Psoas muscle (tissue), 8 donors: Measurements from ENCODE around the gene DDX25. TPM values are rescaled to one million over a fixed set of nuclear protein-coding genes. Genes with fewer than 3 reads are reported as not detected.

Source experiments
- ATAC-seq, 4 donors: fragments of 200-7000 bp; cut with Tn5 transposase; one replicate each; pipeline ENCODE4 v1.9.1; 2020; ENCODE audit warnings: moderate library complexity in 3 of 4, mild to moderate bottlenecking in 2 of 4
- DNase-seq, 2 donors: peaks; one replicate each; pipeline ENCODE4 v3.0.0-alpha.2; 2020
- H3K27ac ChIP-seq: fragments of 200-600 bp; one replicate; pipeline ENCODE4 v1.8.0; 2022
- H3K27me3 ChIP-seq, 3 donors: fragments of 200-600 bp in 1 of 3; one replicate each; pipeline versions ENCODE4 v1.6.1 to v1.8.0; 2013 to 2022; ENCODE audit warnings: low read length in 2 of 3, mild to moderate bottlenecking in 2 of 3, moderate library complexity in 1 of 3; ENCODE audit not compliant: insufficient read depth in 3 of 3
- H3K36me3 ChIP-seq, 2 donors: fragments of 200-600 bp in 1 of 2; one replicate each; pipeline versions ENCODE4 v1.6.1 to v1.8.0; 2013 to 2022; ENCODE audit warnings: low read depth in 1 of 2, mild to moderate bottlenecking in 1 of 2, moderate library complexity in 1 of 2; ENCODE audit not compliant: insufficient read depth in 1 of 2
- H3K4me1 ChIP-seq: fragments of 200-600 bp; one replicate; pipeline ENCODE4 v1.8.0; 2022
- H3K4me3 ChIP-seq: fragments of 200-600 bp; one replicate; pipeline ENCODE4 v1.8.0; 2022; ENCODE audit warnings: mild to moderate bottlenecking
- H3K9me3 ChIP-seq: fragments of 200-600 bp; one replicate; pipeline ENCODE4 v1.8.0; 2022
- CTCF ChIP-seq: fragments of 200-600 bp; IDR thresholded peaks from one replicate; pipeline ENCODE4 v1.8.0; 2022; ENCODE audit warnings: antibody characterized with exemption
- WGBS, 3 donors: extraction: QIAGEN DNeasy Blood & Tissue Kit; methylation state at CpG; one replicate each; pipeline versions ENCODE4 v1.1.6 to v1.1.7; 2013; 5-methylcytosine and 5-hydroxymethylcytosine counted together
- intact Hi-C, 2 donors: fragments of 100-400 bp; cut with DNase I; formaldehyde crosslinking; loops; one replicate each; pipeline versions ENCODE4 v1.11.0 to v1.14.2; 2022
- polyA plus RNA-seq, 3 donors: library from polyadenylated mRNA; stranded (reverse); fragments of 200-250 nt; gene quantifications; one replicate each; pipeline ENCODE4 v1.2.3, GENCODE V29; 2013
- total RNA-seq, 4 donors: library from RNA; stranded (reverse); fragmentation: NEBNext Ultra II Directional in 2 of 4; extraction: Animal tissue kit (Norgen Biotek cat#: 25700) in 2 of 4; gene quantifications; one replicate each; pipeline versions ENCODE4 v1.2.1 to v1.2.4, GENCODE V29; 2021 to 2023
- donor health status: healthy with polysubstance abuse.
- donor health status: DM: no; HTN: no; CAD: no; lungs with moderate emphysema.
- donor health status: Bipolar disorder and iron deficiency.
- donor health status: healthy.
- donor health status: DM: yes; HTN: yes; CAD: no.
- donor health status: DM: no; HTN: no; CAD: no.
- donor health status: DM: no; HTN: no; CAD: no.
- donor health status: DM: yes; HTN: yes; CAD: no.

Gene DDX25
- total and polyA plus RNA-seq, 7 donors, result 0.01 TPM; not detected in 6

GRCh38 chr11:125925804-125926203, 21.5 kb downstream of the DDX25 start:
- WGBS, 3 donors, result 54 to 69% (median 57%) methylated on average over 3 of the region's 3 CpGs
- TF ChIP-seq CTCF, result no peak
- Histone ChIP-seq H3K27ac (no peak overlapping the region), H3K36me3 (no peaks in the 10 kb centered on the region), H3K4me3 (no peak overlapping the region), H3K4me1 (no peaks in the 10 kb centered on the region), H3K9me3 (no peaks in the 10 kb centered on the region), H3K27me3 (no peaks in the 10 kb centered on the region)
- ATAC-seq (no peak), DNase-seq (no peak)
- intact Hi-C loops, result loop anchor here in 1 of 2 donors (10.0 kb wide), 1 partner anchor 339 kb away; the partner anchor contains the start of genes FOXRED1 and SRPRA

- H3K9me3 ChIP-seq, result no peaks in the 10 kb centered on the region
- intact Hi-C loops, result loop anchor here in 1 of 2 donors (10.0 kb wide), 1 partner anchor 338 kb away; the partner anchor contains the start of genes FOXRED1 and SRPRA
- TF ChIP-seq CTCF, result no peak
- no peaks in the 10 kb centered on the region for H3K27me3 ChIP-seq
- ATAC-seq (no peak), DNase-seq (no peak)
- WGBS, 3 donors, result 90 to 93% (median 93%) methylated on average over 12 of the region's 12 CpGs
- H3K36me3 ChIP-seq, result no peaks in the 10 kb centered on the region
- no peak overlapping the region for H3K4me3 ChIP-seq
- no peak overlapping the region for H3K27ac ChIP-seq
- H3K4me1 ChIP-seq, result no peaks in the 10 kb centered on the region
Observed at GRCh38 chr11:125926682-125927081, 22.4 kb downstream of the DDX25 start.

GRCh38 chr11:125929445-125930075, 25.3 kb downstream of the DDX25 start:
- Histone ChIP-seq H3K36me3 (no peaks in the 10 kb centered on the region), H3K4me3 (no peak overlapping the region), H3K9me3 (no peaks in the 10 kb centered on the region), H3K27ac (no peak overlapping the region), H3K27me3 (no peaks in the 10 kb centered on the region), H3K4me1 (no peaks in the 10 kb centered on the region)
- no peak for DNase-seq
- intact Hi-C loops, result loop anchor here in 1 of 2 donors (10.0 kb wide), 1 partner anchor 335 kb away; the partner anchor contains the start of genes FOXRED1 and SRPRA
- no peak for ATAC-seq
- 71 to 79% (median 75%) methylated on average over 9 of the region's 9 CpGs for WGBS, 3 donors
- no peak for TF ChIP-seq CTCF

GRCh38 chr11:125930076-125930450, 25.8 kb downstream of the DDX25 start:
- H3K4me1 ChIP-seq, result no peaks in the 10 kb centered on the region
- no peaks in the 10 kb centered on the region for H3K9me3 ChIP-seq
- DNase-seq, result no peak
- no peaks in the 10 kb centered on the region for H3K27me3 ChIP-seq
- no peaks in the 10 kb centered on the region for H3K36me3 ChIP-seq
- H3K4me3 ChIP-seq, result no peak overlapping the region
- intact Hi-C loops, result no loop called here
- WGBS, 3 donors, result 89 to 90% (median 90%) methylated on average over 11 of the region's 11 CpGs
- no peak overlapping the region for H3K27ac ChIP-seq
- ATAC-seq, result no peak
- TF ChIP-seq CTCF, result no peak

GRCh38 chr11:125931116-125931515, 26.8 kb downstream of the DDX25 start:
- H3K27ac ChIP-seq, result no peak overlapping the region
- H3K27me3 ChIP-seq, result no peaks in the 10 kb centered on the region
- no peak overlapping the region for H3K4me3 ChIP-seq
- intact Hi-C loops, result no loop called here
- H3K4me1 ChIP-seq, result no peaks in the 10 kb centered on the region
- no peaks in the 10 kb centered on the region for H3K9me3 ChIP-seq
- 76 to 88% (median 78%) methylated on average over 3 of the region's 3 CpGs for WGBS, 3 donors
- ATAC-seq (no peak), DNase-seq (no peak)
- no peak for TF ChIP-seq CTCF
- no peaks in the 10 kb centered on the region for H3K36me3 ChIP-seq
